Suprapubic skin (tissue), 4 donors: ENCODE measurements around the gene COMT. TPM values are rescaled to one million over a fixed set of nuclear protein-coding genes. Genes with fewer than 3 reads are reported as not detected.

ENCODE experiments used
- DNase-seq, 2 donors: peaks; one replicate each; pipeline ENCODE4 v3.0.0-alpha.2; 2019; ENCODE audit warnings: low spot score in 2 of 2
- H3K27ac ChIP-seq: fragments of 200-600 bp; sonication (generic); one replicate; pipeline ENCODE4 v1.5.1; 2019
- H3K27me3 ChIP-seq: fragments of 200-600 bp; sonication (generic); one replicate; pipeline ENCODE4 v1.5.1; 2019
- H3K36me3 ChIP-seq: fragments of 200-600 bp; sonication (generic); one replicate; pipeline ENCODE4 v1.5.1; 2019
- H3K4me1 ChIP-seq: fragments of 200-600 bp; sonication (generic); one replicate; pipeline ENCODE4 v1.5.1; 2019
- H3K4me3 ChIP-seq: fragments of 200-600 bp; sonication (generic); one replicate; pipeline ENCODE4 v1.5.1; 2019; ENCODE audit warnings: mild to moderate bottlenecking
- H3K9me3 ChIP-seq: fragments of 200-600 bp; sonication (generic); one replicate; pipeline ENCODE4 v1.5.1; 2019
- CTCF ChIP-seq, 2 donors: fragments of 200-600 bp in 1 of 2; fragments of 450-650 bp in 1 of 2; sonication (generic) in 1 of 2; IDR thresholded peaks; one replicate each; pipeline ENCODE4 v1.5.1; 2016 to 2019; ENCODE audit warnings: antibody characterized with exemption in 2 of 2, mild to moderate bottlenecking in 1 of 2, moderate library complexity in 1 of 2
- EP300 ChIP-seq: sonication (generic); formaldehyde crosslinking; IDR thresholded peaks from one replicate; pipeline ENCODE4 v1.6.1; 2017; ENCODE audit warnings: antibody characterized with exemption
- POLR2A ChIP-seq, 2 donors: fragments of 450-650 bp; IDR thresholded peaks; one replicate each; pipeline ENCODE4 v1.6.1; 2017; ENCODE audit warnings: antibody characterized with exemption in 2 of 2, mild to moderate bottlenecking in 2 of 2, moderate library complexity in 2 of 2
- POLR2AphosphoS5 ChIP-seq, 3 donors: sonication (generic); formaldehyde crosslinking; IDR thresholded peaks; one replicate each; pipeline ENCODE4 v1.6.1; 2017; ENCODE audit warnings: antibody characterized with exemption in 3 of 3
- WGBS: methylation state at CpG from one replicate; pipeline ENCODE4 v1.1.5; 2018; 5-methylcytosine and 5-hydroxymethylcytosine counted together
- total RNA-seq, 4 donors: library from RNA; depleted of rRNA; stranded (reverse); fragments of >200 nt; gene quantifications; one replicate each; pipeline ENCODE4 v1.1.0, GENCODE V29; 2016

Gene COMT
- total RNA-seq, 4 donors from 2014 or later: 206 to 293 (median 246) TPM

- Histone ChIP-seq H3K9me3 (no peaks in the 10 kb centered on the region), H3K4me3 (no peak overlapping the region), H3K27me3 (no peaks in the 10 kb centered on the region), H3K36me3 (no peaks in the 10 kb centered on the region), H3K4me1 (peaks cover 22% of the 10 kb centered on the region), H3K27ac (no peak overlapping the region)
- TF ChIP-seq CTCF (IDR thresholded peaks at IDR 0.05) (no peak), EP300 (no peak), POLR2A (IDR thresholded peaks at IDR 0.05) (no peak), POLR2AphosphoS5 (IDR thresholded peaks at IDR 0.05) (no peak)
- no peak for DNase-seq
- 84% methylated on average over 12 of the region's 12 CpGs for WGBS
These were observed 53.5 kb downstream of the COMT start for GRCh38 chr22:19994851-19995610.

- TF ChIP-seq POLR2AphosphoS5 (IDR thresholded peaks at IDR 0.05): no peak
- H3K36me3 ChIP-seq: no peaks in the 10 kb centered on the region
- H3K27ac ChIP-seq: peak overlapping the region; percentile 31
- WGBS: 46% methylated on average over 8 of the region's 18 CpGs
- H3K27me3 ChIP-seq: no peaks in the 10 kb centered on the region
- peaks cover 22% of the 10 kb centered on the region for H3K4me1 ChIP-seq
- H3K4me3 ChIP-seq: no peak overlapping the region
- no peak for DNase-seq
- no peaks in the 10 kb centered on the region for H3K9me3 ChIP-seq
These were observed 54.2 kb downstream of the COMT start for GRCh38 chr22:19995611-19996339.

- no peak overlapping the region for H3K27ac ChIP-seq
- peaks cover 22% of the 10 kb centered on the region for H3K4me1 ChIP-seq
- no peaks in the 10 kb centered on the region for H3K36me3 ChIP-seq
- H3K4me3 ChIP-seq: no peak overlapping the region
- TF ChIP-seq CTCF (IDR thresholded peaks at IDR 0.05) (no peak), EP300 (no peak), POLR2AphosphoS5 (IDR thresholded peaks at IDR 0.05) (no peak), POLR2A (IDR thresholded peaks at IDR 0.05) (no peak)
- no peaks in the 10 kb centered on the region for H3K27me3 ChIP-seq
- peak in 1 of 2 donors; percentile 70 for DNase-seq
- no peaks in the 10 kb centered on the region for H3K9me3 ChIP-seq
- whole genome bisulfite sequencing: 73% methylated on average over 6 of the region's 12 CpGs
These were observed 55.3 kb downstream of the COMT start for GRCh38 chr22:19996694-19997384.

- WGBS: 89% methylated on average over 5 of the region's 19 CpGs
- Histone ChIP-seq H3K4me3 (no peak overlapping the region), H3K27me3 (no peaks in the 10 kb centered on the region), H3K4me1 (peaks cover 22% of the 10 kb centered on the region), H3K9me3 (no peaks in the 10 kb centered on the region), H3K27ac (no peak overlapping the region), H3K36me3 (no peaks in the 10 kb centered on the region)
- DNase-seq: peak in 1 of 2 donors; percentile 45
- TF ChIP-seq POLR2AphosphoS5 (IDR thresholded peaks at IDR 0.05) (no peak), POLR2A (IDR thresholded peaks at IDR 0.05) (no peak)
These were observed 56.1 kb downstream of the COMT start for GRCh38 chr22:19997561-19998231.

GRCh38 chr22:19998232-19998951 lies 56.8 kb downstream of the COMT start:
- Histone ChIP-seq H3K36me3 (no peaks in the 10 kb centered on the region), H3K4me1 (peaks cover 22% of the 10 kb centered on the region), H3K9me3 (no peaks in the 10 kb centered on the region), H3K4me3 (no peak overlapping the region), H3K27ac (no peak overlapping the region), H3K27me3 (no peaks in the 10 kb centered on the region)
- peak in 1 of 2 donors; percentile 48 for DNase-seq
- TF ChIP-seq EP300 (no peak), POLR2A (IDR thresholded peaks at IDR 0.05) (no peak), CTCF (IDR thresholded peaks at IDR 0.05) (no peak), POLR2AphosphoS5 (IDR thresholded peaks at IDR 0.05) (no peak)
- 82% methylated on average over 4 of the region's 16 CpGs for WGBS
